Mononuclear cell (primary cell): ENCODE data around the gene DNAJB1. TPM values are rescaled to one million over a fixed set of nuclear protein-coding genes. Genes with fewer than 3 reads are reported as not detected.
"Not testable (repeated sequence)": the region's sequence is repeated elsewhere in the genome, so short reads cannot be mapped to it uniquely, and the experiment has no call there.

Experiments used
- H3K27me3 ChIP-seq: 2 replicates; pipeline ENCODE4 v1.6.0; 2011; ENCODE audit warnings: low read length, control low read depth; ENCODE audit not compliant: insufficient read depth
- H3K4me1 ChIP-seq: 2 replicates; pipeline ENCODE4 v1.5.1; 2011; ENCODE audit warnings: mild to moderate bottlenecking, low read length, control low read depth; ENCODE audit not compliant: insufficient read depth
- H3K4me3 ChIP-seq: 2 replicates; pipeline ENCODE4 v1.5.1; 2011; ENCODE audit warnings: mild to moderate bottlenecking, low read length, moderate library complexity
- H3K9me3 ChIP-seq: 2 replicates; pipeline ENCODE4 v1.5.1; 2011; ENCODE audit warnings: low read depth, mild to moderate bottlenecking, control low read depth, low read length
- total RNA-seq: library from RNA; depleted of rRNA; stranded (reverse); fragments of >200 nt; gene quantifications from one replicate; pipeline ENCODE4 v1.2.3, GENCODE V29; 2012

DNAJB1 gene
- total RNA-seq, 1 donor = 265 TPM

- peaks cover 17% of the 10 kb centered on the region for H3K4me1 ChIP-seq
- no peak overlapping the region for H3K4me3 ChIP-seq
- H3K9me3 ChIP-seq = no peaks in the 10 kb centered on the region
- H3K27me3 ChIP-seq = no peaks in the 10 kb centered on the region
Measured at GRCh38 chr19:14558370-14559066, 40.3 kb upstream of the DNAJB1 start.

DNA sequence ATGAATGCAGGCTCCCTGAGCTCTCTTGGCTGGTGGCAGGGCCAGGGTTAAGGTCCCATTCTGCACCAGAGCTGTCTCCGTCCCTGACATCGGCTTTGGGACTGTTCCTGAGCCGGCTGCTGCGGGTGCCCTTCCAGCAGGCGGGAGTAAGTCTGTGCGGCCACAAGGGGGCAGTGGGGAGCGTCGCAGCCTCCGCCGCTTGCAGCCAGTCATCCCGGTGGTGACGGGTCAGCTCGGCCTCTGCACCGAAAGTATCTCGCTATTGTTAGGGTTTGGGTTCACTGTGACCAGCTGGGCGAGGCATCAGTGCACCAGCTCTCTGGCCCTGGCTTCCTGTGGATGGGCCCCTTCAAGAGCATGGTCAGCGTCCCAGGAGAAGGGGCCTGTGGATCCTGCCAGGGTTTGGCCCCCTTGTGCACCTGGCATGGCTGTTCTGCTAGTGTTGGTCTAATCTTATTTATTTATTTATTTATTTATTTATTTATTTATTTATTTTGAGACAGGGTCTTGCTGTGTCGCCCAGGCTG is 38.5 kb upstream of the DNAJB1 start:
- H3K4me1 ChIP-seq = peaks cover 28% of the 10 kb centered on the region
- no peak overlapping the region for H3K4me3 ChIP-seq
- no peaks in the 10 kb centered on the region for H3K27me3 ChIP-seq
- H3K9me3 ChIP-seq = no peaks in the 10 kb centered on the region

GRCh38 chr19:14555918-14556661 is 37.9 kb upstream of the DNAJB1 start:
- Histone ChIP-seq H3K9me3 (no peaks in the 10 kb centered on the region), H3K4me3 (no peak overlapping the region), H3K4me1 (peaks cover 34% of the 10 kb centered on the region), H3K27me3 (no peaks in the 10 kb centered on the region)

- Histone ChIP-seq H3K27me3 (no peaks in the 10 kb centered on the region), H3K4me3 (no peak overlapping the region), H3K9me3 (no peaks in the 10 kb centered on the region), H3K4me1 (peaks cover 46% of the 10 kb centered on the region)
Measured at GRCh38 chr19:14554382-14554812, 36.2 kb upstream of the DNAJB1 start.

GRCh38 chr19:14553939-14554243 is 35.7 kb upstream of the DNAJB1 start:
- Histone ChIP-seq H3K9me3 (no peaks in the 10 kb centered on the region), H3K4me3 (no peak overlapping the region), H3K4me1 (peaks cover 46% of the 10 kb centered on the region), H3K27me3 (no peaks in the 10 kb centered on the region)

GRCh38 chr19:14553042-14553938 is 35.1 kb upstream of the DNAJB1 start:
- Histone ChIP-seq H3K27me3 (no peaks in the 10 kb centered on the region), H3K4me1 (peaks cover 44% of the 10 kb centered on the region), H3K9me3 (no peaks in the 10 kb centered on the region), H3K4me3 (no peak overlapping the region)

- H3K27me3 ChIP-seq, H3K9me3 ChIP-seq, H3K4me3 ChIP-seq: not testable (repeated sequence)
- peaks cover 42% of the 10 kb centered on the region for H3K4me1 ChIP-seq
Measured at GRCh38 chr19:14552006-14552360, 33.8 kb upstream of the DNAJB1 start.

DNA sequence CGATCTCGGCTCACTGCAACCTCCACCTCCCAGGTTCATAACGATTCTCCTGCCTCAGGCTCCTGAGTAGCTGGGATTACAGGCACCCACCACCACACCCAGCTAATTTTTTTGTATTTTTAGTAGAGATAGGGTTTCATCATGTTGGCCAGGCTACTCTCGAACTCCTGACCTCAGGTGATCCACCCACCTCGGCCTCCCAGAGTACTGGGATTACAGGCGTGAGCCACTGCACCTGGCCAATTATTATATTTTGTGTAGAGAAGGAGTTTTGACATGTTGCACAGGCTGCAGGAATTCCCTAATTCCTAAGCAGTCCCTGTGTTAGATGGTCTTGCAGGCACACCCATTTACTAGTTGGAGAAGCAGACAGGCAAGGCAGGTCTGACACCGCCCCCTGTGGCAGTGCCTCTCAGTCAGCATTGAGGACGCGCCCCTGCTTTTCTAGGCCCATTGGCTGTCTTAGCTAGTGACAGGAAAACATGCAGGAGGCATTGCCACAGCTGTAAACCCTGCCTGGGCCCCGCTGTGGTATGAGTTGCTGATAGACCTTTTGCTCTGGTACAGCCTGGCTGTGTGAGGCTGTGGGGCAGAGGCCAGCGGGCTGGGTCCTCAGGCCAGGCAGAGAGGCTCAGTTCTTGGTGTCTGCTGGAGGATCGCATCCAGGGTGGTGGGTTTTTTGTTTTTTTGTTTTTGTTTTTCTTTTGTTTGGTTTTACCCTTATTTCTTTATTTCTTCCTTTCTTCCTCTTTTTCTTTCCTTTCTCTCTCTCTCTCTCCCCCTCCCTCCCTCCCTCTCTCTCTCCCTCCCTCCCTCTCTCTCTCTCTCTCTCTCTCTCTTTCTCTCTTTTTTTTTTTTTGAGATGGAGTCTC is 33.2 kb upstream of the DNAJB1 start:
- H3K27me3 ChIP-seq, H3K4me3 ChIP-seq, H3K9me3 ChIP-seq: not testable (repeated sequence)
- peaks cover 37% of the 10 kb centered on the region for H3K4me1 ChIP-seq

- H3K4me1 ChIP-seq = peaks cover 29% of the 10 kb centered on the region
- no peaks in the 10 kb centered on the region for H3K27me3 ChIP-seq
- no peaks in the 10 kb centered on the region for H3K9me3 ChIP-seq
- H3K4me3 ChIP-seq = no peak overlapping the region
Measured at GRCh38 chr19:14550201-14550754, 32.1 kb upstream of the DNAJB1 start.

GRCh38 chr19:14545716-14546082 is 27.5 kb upstream of the DNAJB1 start:
- no peaks in the 10 kb centered on the region for H3K27me3 ChIP-seq
- H3K4me3 ChIP-seq = no peak overlapping the region
- H3K9me3 ChIP-seq = no peaks in the 10 kb centered on the region
- H3K4me1 ChIP-seq = peaks cover 8% of the 10 kb centered on the region

- Histone ChIP-seq H3K27me3 (no peaks in the 10 kb centered on the region), H3K9me3 (no peaks in the 10 kb centered on the region), H3K4me1 (peaks cover 3% of the 10 kb centered on the region), H3K4me3 (no peak overlapping the region)
Measured at GRCh38 chr19:14544977-14545715, 26.9 kb upstream of the DNAJB1 start.

DNA sequence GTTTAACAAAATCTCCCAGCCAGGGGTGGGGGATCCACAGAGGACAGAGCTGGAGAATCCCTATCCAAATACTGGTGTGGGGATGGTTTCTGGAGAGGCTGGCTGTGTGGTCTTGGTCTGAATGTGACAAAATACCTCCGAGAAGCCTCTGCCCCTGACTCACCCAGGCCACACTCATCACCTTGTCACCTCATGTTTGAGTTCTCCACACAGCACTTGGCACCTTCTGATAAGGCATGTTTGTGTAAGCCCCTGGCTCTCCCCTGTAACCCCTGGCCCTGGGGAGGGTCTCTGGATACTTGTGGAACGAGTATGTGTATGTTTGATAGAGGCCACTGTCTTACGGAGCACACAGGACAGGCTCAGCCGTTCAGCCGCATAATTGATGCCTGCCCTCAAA is 25.9 kb upstream of the DNAJB1 start:
- Histone ChIP-seq H3K4me1 (no peaks in the 10 kb centered on the region), H3K9me3 (no peaks in the 10 kb centered on the region), H3K27me3 (no peaks in the 10 kb centered on the region), H3K4me3 (no peak overlapping the region)

DNA sequence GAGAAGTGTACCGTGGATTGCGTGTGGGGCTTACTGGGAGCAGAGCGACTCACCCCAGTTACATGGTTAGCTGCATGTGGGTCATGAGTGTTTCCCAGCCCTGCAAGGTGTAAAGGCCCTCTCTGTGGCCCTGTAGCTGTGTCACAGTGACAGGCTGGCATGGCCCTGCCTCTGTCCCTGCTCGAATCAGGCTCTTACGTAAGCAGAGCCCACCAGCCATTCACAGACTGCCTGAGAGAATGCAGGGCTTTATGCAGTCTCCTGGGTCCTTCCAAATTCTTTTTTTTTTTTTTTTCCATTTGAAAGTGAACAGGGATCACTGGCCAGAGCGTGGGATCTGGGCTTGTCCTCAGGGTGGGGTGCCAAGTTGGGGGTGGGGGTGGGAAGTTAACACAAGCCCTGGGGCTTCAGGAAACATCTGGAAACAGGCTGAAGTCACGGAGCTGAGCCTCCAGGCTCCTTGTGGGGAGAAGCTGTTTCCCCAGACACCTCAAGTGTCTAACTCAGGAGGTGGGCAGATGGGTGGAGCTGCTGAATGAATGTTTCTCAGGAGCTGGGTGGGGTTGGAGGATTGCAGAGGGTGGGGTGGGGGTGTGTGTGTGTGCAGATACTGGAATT is 24.6 kb upstream of the DNAJB1 start:
- Histone ChIP-seq H3K4me3 (no peak overlapping the region), H3K4me1 (no peaks in the 10 kb centered on the region), H3K9me3 (no peaks in the 10 kb centered on the region), H3K27me3 (no peaks in the 10 kb centered on the region)
